Measurements from ENCODE around the gene CD2. TPM values are rescaled to one million over a fixed set of nuclear protein-coding genes. Genes with fewer than 3 reads are reported as not detected.

CD2 gene
- not detected in 2 replicates for total RNA-seq
- long read RNA-seq = 0 reads

GRCh38 chr1:116754198-116754977 is at the start of gene CD2:
TSS of gene CD2 (plus strand) at chr1:116754430. CDS start at chr1:116754493, 63 bp downstream.
- H3K36me3 Mint-ChIP-seq (ENCODE audit: insufficient read depth) = no peaks in the 10 kb centered on the region
- no peak within 1 kb of the TSS for H3K4me3 Mint-ChIP-seq (ENCODE audit: low read depth)
- no peak for TF ChIP-seq CTCF (IDR thresholded peaks at IDR 0.05; ENCODE audit: unreplicated experiment)
- no peaks in the 10 kb centered on the region for H3K27me3 Mint-ChIP-seq
- peaks cover 4% of the 10 kb centered on the region for H3K4me1 Mint-ChIP-seq (ENCODE audit: low read depth)
- no peak within 1 kb of the TSS for H3K27ac Mint-ChIP-seq
- H3K9me3 Mint-ChIP-seq (ENCODE audit: low read depth) = no peaks in the 10 kb centered on the region
- DNase-seq (ENCODE audit: low spot score, unreplicated experiment) = no peak

- DNase-seq (ENCODE audit: low spot score, unreplicated experiment) = no peak
- Mint-ChIP-seq H3K4me1 (ENCODE audit: low read depth) (peaks cover 6% of the 10 kb centered on the region), H3K27ac (no peak overlapping the region), H3K4me3 (ENCODE audit: low read depth) (no peak overlapping the region), H3K27me3 (peaks cover 11% of the 10 kb centered on the region), H3K9me3 (ENCODE audit: low read depth) (no peaks in the 10 kb centered on the region), H3K36me3 (ENCODE audit: insufficient read depth) (no peaks in the 10 kb centered on the region)
- TF ChIP-seq CTCF (IDR thresholded peaks at IDR 0.05; ENCODE audit: unreplicated experiment) = no peak
These were observed 48.1 kb upstream of the CD2 start for GRCh38 chr1:116706123-116706522.

GRCh38 chr1:116706841-116707240 is 47.4 kb upstream of the CD2 start:
- H3K27ac Mint-ChIP-seq = no peak overlapping the region
- H3K27me3 Mint-ChIP-seq = peaks cover 11% of the 10 kb centered on the region
- TF ChIP-seq CTCF (IDR thresholded peaks at IDR 0.05; ENCODE audit: unreplicated experiment) = no peak
- no peaks in the 10 kb centered on the region for H3K9me3 Mint-ChIP-seq (ENCODE audit: low read depth)
- no peaks in the 10 kb centered on the region for H3K36me3 Mint-ChIP-seq (ENCODE audit: insufficient read depth)
- DNase-seq (ENCODE audit: low spot score, unreplicated experiment) = no peak
- H3K4me3 Mint-ChIP-seq (ENCODE audit: low read depth) = no peak overlapping the region
- peaks cover 7% of the 10 kb centered on the region for H3K4me1 Mint-ChIP-seq (ENCODE audit: low read depth)

- no peak for TF ChIP-seq CTCF (IDR thresholded peaks at IDR 0.05; ENCODE audit: unreplicated experiment)
- Mint-ChIP-seq H3K4me3 (ENCODE audit: low read depth) (no peak overlapping the region), H3K9me3 (ENCODE audit: low read depth) (no peaks in the 10 kb centered on the region), H3K36me3 (ENCODE audit: insufficient read depth) (no peaks in the 10 kb centered on the region), H3K4me1 (ENCODE audit: low read depth) (peaks cover 7% of the 10 kb centered on the region), H3K27me3 (peaks cover 11% of the 10 kb centered on the region), H3K27ac (no peak overlapping the region)
- DNase-seq (ENCODE audit: low spot score, unreplicated experiment) = no peak
These were observed 45.9 kb upstream of the CD2 start for GRCh38 chr1:116708255-116708900.

GRCh38 chr1:116709666-116710167 is 44.5 kb upstream of the CD2 start:
- H3K9me3 Mint-ChIP-seq (ENCODE audit: low read depth) = no peaks in the 10 kb centered on the region

More at GRCh38 chr1:116709666-116710167, 44.5 kb upstream of the CD2 start:
- no peak for DNase-seq (ENCODE audit: low spot score, unreplicated experiment)
- no peak overlapping the region for H3K4me3 Mint-ChIP-seq (ENCODE audit: low read depth)
- H3K27me3 Mint-ChIP-seq = peaks cover 11% of the 10 kb centered on the region
- TF ChIP-seq CTCF (IDR thresholded peaks at IDR 0.05; ENCODE audit: unreplicated experiment) = no peak
- peaks cover 7% of the 10 kb centered on the region for H3K4me1 Mint-ChIP-seq (ENCODE audit: low read depth)
- no peak overlapping the region for H3K27ac Mint-ChIP-seq
- no peaks in the 10 kb centered on the region for H3K36me3 Mint-ChIP-seq (ENCODE audit: insufficient read depth)

All from progenitor cell of endocrine pancreas (in vitro differentiated cells).